KOPT-K1 (cell line): ENCODE data around the gene CD180.

Source experiments
- H3K27ac ChIP-seq: fragments of 200-600 bp; sonication (generic); 2 replicates; pipeline ENCODE4 v1.5.1; 2016; ENCODE audit warnings: antibody characterized with exemption, mild to moderate bottlenecking, low read depth, low read length; ENCODE audit not compliant: poor library complexity, severe bottlenecking
- H3K36me3 ChIP-seq: fragments of 200-600 bp; sonication (generic); 2 replicates; pipeline ENCODE4 v1.5.1; 2017; ENCODE audit warnings: antibody characterized with exemption, mild to moderate bottlenecking, low read length, moderate library complexity; ENCODE audit not compliant: insufficient read depth
- H3K9me3 ChIP-seq: fragments of 200-600 bp; sonication (generic); 2 replicates; pipeline ENCODE4 v1.5.1; 2017; ENCODE audit warnings: antibody characterized with exemption, low read length, mild to moderate bottlenecking; ENCODE audit not compliant: insufficient read depth, poor library complexity, severe bottlenecking

CD180 gene

GRCh38 chr5:67164856-67165525 lies 31.6 kb downstream of the CD180 start:
- peak overlapping the region; percentile 97 for H3K27ac ChIP-seq
- H3K36me3 ChIP-seq: peaks cover 33% of the 10 kb centered on the region
- H3K9me3 ChIP-seq: no peaks in the 10 kb centered on the region

DNA sequence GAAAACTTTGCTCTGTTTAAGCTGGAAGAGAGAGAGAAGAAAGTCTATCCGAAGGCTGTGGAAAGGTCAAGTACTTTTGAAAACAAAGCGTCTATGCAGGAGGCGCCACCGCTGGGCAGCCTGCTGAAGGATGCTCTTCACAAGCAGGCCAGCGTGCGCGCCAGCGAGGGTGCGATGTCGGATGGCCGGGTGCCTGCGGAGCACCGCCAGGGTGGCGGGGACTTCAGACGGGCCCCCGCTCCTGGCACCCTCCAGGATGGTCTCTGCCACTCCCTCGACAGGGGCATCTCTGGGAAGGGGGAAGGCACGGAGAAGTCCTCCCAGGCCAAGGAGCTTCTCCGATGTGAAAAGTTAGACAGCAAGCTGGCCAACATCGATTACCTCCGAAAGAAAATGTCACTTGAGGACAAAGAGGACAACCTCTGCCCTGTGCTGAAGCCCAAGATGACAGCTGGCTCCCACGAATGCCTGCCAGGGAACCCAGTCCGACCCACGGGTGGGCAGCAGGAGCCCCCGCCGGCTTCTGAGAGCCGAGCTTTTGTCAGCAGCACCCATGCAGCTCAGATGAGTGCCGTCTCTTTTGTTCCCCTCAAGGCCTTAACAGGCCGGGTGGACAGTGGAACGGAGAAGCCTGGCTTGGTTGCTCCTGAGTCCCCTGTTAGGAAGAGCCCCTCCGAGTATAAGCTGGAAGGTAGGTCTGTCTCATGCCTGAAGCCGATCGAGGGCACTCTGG lies 32.6 kb downstream of the CD180 start:
- Histone ChIP-seq H3K27ac (no peak overlapping the region), H3K9me3 (no peaks in the 10 kb centered on the region), H3K36me3 (peaks cover 33% of the 10 kb centered on the region)

DNA sequence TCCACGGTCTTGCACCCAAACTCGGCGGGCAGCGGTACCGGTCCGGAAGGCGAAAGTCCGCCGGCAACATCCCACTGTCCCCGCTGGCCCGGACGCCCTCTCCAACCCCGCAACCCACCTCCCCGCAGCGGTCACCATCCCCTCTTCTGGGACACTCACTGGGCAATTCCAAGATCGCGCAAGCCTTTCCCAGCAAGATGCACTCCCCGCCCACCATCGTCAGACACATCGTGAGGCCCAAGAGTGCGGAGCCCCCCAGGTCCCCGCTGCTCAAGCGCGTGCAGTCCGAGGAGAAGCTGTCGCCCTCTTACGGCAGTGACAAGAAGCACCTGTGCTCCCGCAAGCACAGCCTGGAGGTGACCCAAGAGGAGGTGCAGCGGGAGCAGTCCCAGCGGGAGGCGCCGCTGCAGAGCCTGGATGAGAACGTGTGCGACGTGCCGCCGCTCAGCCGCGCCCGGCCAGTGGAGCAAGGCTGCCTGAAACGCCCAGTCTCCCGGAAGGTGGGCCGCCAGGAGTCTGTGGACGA lies 33.3 kb downstream of the CD180 start:
- Histone ChIP-seq H3K36me3 (peaks cover 33% of the 10 kb centered on the region), H3K9me3 (no peaks in the 10 kb centered on the region), H3K27ac (no peak overlapping the region)

DNA sequence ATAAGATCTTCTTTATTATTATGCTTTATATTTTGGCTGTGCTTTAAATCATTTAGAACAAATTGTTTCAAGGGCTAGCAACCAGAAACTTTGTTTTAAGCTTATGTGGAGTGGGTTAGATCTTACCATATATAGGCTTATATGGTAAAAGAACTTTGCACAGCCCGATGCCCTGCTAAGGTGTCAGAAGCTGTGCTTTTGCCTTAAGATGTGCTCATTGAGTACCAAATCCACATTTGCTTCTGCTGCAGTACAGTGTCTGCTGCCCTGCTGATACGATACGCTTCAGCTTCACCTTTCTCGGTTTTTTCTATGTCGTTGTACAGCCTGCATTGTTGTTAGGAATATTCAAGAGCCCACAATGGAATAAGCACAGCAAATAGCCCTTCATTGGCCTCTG lies 34.8 kb downstream of the CD180 start:
- Histone ChIP-seq H3K9me3 (no peaks in the 10 kb centered on the region), H3K36me3 (peaks cover 33% of the 10 kb centered on the region), H3K27ac (no peak overlapping the region)

DNA sequence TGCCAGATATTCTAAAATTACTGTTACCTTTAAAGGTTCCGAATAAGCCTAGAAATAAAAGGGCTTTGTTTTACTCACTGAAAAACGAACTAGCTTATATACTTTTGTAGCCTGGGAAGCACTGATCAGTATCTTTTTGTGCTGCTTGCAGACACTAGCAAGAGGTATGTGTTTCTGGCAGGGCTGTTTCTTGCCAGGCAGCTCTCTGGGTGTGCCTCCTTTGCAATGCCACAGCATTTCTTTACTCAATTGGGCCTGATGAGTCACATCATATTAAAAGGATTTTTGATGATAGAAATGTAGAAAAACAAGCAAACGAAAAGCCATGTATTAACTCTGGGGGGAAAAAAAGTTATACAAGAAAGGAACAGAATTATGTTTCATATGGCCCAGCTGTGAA lies 35.6 kb downstream of the CD180 start:
- peaks cover 33% of the 10 kb centered on the region for H3K36me3 ChIP-seq
- H3K9me3 ChIP-seq: no peaks in the 10 kb centered on the region
- H3K27ac ChIP-seq: peak overlapping the region; percentile 17

GRCh38 chr5:67160272-67160671 lies 36.3 kb downstream of the CD180 start:
- H3K9me3 ChIP-seq: no peaks in the 10 kb centered on the region
- no peak overlapping the region for H3K27ac ChIP-seq
- H3K36me3 ChIP-seq: peaks cover 29% of the 10 kb centered on the region

DNA sequence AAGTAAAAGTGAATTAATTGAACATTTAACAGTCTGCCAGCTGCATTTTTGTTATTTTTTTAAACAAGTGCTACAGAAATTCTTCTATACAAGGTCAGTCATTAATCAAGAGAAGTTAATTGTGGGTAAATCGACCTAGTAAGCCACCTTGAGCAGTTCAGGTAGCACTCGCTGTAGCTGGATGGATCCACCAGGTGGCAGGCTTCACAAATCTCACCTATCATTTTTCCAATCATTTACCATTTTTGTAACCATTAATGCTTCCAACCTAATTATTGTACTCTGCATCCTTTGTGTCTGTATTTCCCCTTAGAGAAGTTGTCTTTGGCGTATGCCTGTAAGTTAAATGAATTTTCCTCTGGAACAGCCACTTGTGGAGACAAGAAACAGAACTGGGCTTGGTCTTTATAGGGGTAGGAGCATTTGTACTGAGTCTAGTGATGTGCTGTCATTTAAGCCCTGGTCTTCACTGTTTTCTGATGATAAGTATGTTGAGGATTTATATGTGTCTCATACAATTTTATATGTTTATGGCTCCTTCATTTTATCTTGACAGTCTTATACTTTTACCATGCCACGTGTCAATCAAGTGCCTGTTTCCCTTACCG lies 39.5 kb downstream of the CD180 start:
- no peaks in the 10 kb centered on the region for H3K9me3 ChIP-seq
- H3K27ac ChIP-seq: peak overlapping the region; percentile 20
- H3K36me3 ChIP-seq: peaks cover 13% of the 10 kb centered on the region; the same call in 1 of the 2 replicates

DNA sequence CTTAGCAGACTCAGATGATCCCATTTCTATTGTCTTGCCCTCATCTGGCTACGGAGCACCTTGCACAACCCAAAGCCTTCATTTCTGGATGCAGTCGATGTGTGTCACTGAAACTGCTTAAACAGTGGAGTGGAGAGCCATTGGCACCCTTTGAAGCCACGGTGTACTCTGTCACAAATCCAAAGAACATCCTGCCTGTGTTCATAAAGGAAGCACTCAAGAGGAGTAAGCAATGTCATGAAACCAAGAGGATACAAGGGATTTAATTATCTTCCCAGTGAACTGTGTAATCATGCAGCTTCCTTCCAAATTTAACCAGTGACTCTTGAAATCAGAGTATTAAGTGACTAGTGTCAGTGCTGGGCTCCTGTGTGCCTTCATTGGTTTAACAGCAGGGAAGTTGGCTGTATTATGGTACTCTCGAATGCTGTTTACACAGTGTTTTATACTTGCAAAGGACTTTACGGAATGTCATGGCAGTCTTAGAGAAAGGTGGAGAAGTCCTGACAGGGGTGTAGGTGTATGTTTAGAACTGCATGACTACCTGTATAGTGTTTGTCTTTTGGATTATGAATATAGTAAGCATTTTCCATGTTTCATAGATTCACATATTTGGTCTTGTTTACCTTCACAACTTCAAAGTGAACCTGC lies 41.9 kb downstream of the CD180 start:
- peaks cover 25% of the 10 kb centered on the region; the same call in 1 of the 2 replicates for H3K36me3 ChIP-seq
- H3K9me3 ChIP-seq: no peaks in the 10 kb centered on the region
- H3K27ac ChIP-seq: no peak overlapping the region

DNA sequence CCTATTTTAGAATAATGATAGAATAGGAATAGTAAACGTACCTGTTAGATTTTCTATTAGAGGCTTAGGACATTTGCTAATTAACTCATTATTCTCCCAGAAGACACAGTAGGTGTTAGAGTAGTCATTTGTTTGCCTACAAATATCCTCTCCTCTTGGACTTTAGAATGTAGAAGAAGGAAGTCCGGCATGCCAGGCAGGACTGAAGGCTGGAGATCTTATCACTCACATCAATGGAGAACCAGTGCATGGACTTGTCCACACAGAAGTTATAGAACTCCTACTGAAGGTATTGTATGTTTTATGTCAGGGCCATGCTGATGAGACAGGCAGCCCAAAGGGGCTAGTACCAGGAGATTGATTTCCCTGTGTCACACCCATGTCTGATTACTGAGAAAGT lies 43.3 kb downstream of the CD180 start:
- no peak overlapping the region for H3K27ac ChIP-seq
- H3K36me3 ChIP-seq: peaks cover 25% of the 10 kb centered on the region; the same call in 1 of the 2 replicates
- no peaks in the 10 kb centered on the region for H3K9me3 ChIP-seq

DNA sequence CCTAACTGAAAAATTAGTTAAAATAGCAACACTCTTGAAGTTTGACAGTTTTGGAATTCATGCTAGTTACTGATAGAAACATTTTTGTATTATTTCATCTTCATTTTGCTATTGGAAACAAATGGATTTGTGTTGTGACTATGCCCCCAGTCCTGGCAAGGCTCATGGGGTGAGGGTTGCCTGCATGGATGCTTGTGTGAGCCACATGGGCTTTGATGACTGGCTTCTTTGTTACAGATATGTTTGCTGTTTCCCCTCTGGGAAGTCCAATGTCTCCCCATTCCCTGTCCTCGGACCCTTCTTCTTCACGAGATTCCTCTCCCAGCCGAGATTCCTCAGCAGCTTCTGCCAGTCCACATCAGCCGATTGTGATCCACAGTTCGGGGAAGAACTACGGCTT lies 44.2 kb downstream of the CD180 start:
- H3K9me3 ChIP-seq: no peaks in the 10 kb centered on the region
- H3K27ac ChIP-seq: no peak overlapping the region
- peaks cover 25% of the 10 kb centered on the region; the same call in 1 of the 2 replicates for H3K36me3 ChIP-seq

GRCh38 chr5:67149951-67150523 lies 46.6 kb downstream of the CD180 start:
- Histone ChIP-seq H3K36me3 (peaks cover 34% of the 10 kb centered on the region; the same call in 1 of the 2 replicates), H3K9me3 (no peaks in the 10 kb centered on the region), H3K27ac (no peak overlapping the region)

GRCh38 chr5:67149057-67149950 lies 47.3 kb downstream of the CD180 start:
- Histone ChIP-seq H3K27ac (no peak overlapping the region), H3K36me3 (peaks cover 35% of the 10 kb centered on the region; the same call in 1 of the 2 replicates), H3K9me3 (no peaks in the 10 kb centered on the region)

DNA sequence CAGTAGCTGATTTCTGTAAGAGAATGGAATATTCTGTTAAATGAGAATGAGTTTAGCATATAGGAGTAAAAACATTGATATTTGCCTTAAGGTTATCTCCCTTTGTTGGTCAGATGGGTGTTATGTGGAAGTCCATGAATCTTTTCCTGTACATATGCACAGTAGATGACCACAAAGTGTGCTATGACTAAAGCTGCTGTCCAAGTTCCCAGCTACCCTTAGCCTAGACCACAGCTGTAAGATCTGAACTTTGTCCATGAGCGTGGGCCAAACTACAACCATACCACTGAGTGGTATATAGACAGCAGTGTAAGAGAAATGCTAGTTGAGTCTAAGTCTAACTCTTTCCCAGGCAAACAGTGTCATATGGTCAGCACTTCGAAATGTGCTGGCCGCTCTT lies 48.8 kb downstream of the CD180 start:
- Histone ChIP-seq H3K36me3 (peaks cover 34% of the 10 kb centered on the region; the same call in 1 of the 2 replicates), H3K27ac (no peak overlapping the region), H3K9me3 (no peaks in the 10 kb centered on the region)

DNA sequence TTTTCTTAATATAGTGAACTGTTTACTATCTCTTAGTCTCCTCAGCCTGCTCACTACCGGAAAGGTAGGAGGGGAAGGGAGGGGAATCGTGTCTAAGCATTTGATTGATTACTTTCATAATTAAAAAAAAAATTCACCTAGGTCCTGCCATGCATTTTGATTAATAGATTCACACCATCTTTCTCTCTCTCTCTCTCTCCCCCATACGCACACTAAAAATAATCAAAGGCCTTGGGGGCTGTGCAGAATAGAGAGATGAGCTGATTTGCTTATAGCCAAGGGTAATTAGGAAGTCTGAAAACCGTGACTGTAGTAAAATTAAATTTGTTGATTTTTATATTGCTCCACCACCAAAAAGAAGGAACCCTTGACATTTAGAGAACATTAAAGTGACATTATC lies 49.6 kb downstream of the CD180 start:
- H3K27ac ChIP-seq: no peak overlapping the region

More for the DNA sequence above, 49.6 kb downstream of the CD180 start:
- Histone ChIP-seq H3K9me3 (no peaks in the 10 kb centered on the region), H3K36me3 (peaks cover 40% of the 10 kb centered on the region)
